Midbrain (tissue), 1 donor: ENCODE data around the gene SEMA6C.
"Not testable (repeated sequence)": the region's sequence is repeated elsewhere in the genome, so short reads cannot be mapped to it uniquely, and the experiment has no call there.

ENCODE experiments used
- DNase-seq: peaks from one replicate; lab custom pipeline; 2025; lab: John Stamatoyannopoulos, UW

SEMA6C gene

GRCh38 chr1:151128800-151129199 is 17.6 kb downstream of the SEMA6C start:
- no peak for DNase-seq

GRCh38 chr1:151124763-151125403 is 21.5 kb downstream of the SEMA6C start:
- DNase-seq, result no peak

- no peak for DNase-seq
Observed at GRCh38 chr1:151113877-151114276, 32.6 kb downstream of the SEMA6C start.

GRCh38 chr1:151108331-151108730 is 38.1 kb downstream of the SEMA6C start:
- DNase-seq, result no peak

GRCh38 chr1:151106894-151107293 is 39.5 kb downstream of the SEMA6C start:
- DNase-seq, result no peak

- DNase-seq, result no peak
Observed at GRCh38 chr1:151104630-151105029, 41.8 kb downstream of the SEMA6C start.

GRCh38 chr1:151098126-151098525 is 48.3 kb downstream of the SEMA6C start:
- no peak for DNase-seq

GRCh38 chr1:151097426-151097825 is 49.0 kb downstream of the SEMA6C start:
- DNase-seq, result not testable (repeated sequence)

GRCh38 chr1:151085953-151086559 is 60.4 kb downstream of the SEMA6C start:
- no peak for DNase-seq
